GOT3 (cell line): ENCODE results near the gene CCDC73.
"Not testable (repeated sequence)": the region's sequence is repeated elsewhere in the genome, so short reads cannot be mapped to it uniquely, and the experiment has no call there.

Experiments
- DNase-seq: peaks from one replicate; lab custom pipeline; 2025; ENCODE audit warnings: mixed read lengths; lab: John Stamatoyannopoulos, UW

The CCDC73 gene

DNA sequence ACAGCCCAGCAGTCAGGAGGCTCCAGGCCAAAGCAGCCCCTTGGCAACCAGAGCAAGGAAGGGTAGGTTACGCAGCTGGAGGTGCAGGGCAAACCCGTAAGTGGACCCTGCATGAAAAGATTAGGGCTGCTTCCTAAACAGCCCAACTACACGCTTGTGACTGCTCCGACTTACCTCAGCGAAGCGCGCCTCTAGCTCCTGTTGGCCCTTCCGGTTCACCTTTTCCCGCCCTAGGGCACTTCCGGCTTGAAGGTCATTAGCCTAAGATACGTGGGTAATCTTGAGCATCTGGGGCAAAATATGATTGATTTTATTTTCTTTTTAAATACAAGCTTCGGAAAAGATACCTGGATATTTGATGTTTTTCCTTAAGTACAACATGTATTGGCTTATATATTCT lies at the start of gene CCDC73:
Gene CCDC73, minus strand, starts transcription at position 224 of the 400 bp plus-strand sequence. CDS start 34,419 bp downstream, outside the sequence.
- no peak for DNase-seq

DNA sequence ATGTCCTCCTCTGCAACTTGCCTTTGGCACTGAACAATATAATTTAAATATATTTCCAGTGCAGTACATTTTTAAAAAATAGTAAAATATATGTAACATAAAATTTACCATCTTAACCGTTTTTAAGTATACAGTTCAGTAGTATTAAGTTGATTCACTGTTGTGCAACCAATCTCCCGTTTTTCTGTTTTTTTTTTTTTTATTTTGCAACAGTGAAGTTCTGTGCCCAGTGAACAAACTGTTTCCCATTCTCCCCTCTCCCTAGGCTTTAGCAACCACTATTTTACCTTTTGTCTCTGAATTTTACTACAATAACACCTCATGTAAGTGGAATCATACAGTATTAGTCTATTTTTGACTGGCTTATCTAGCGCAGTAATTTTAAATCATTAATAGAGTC lies 49.1 kb upstream of the CCDC73 start:
- no peak for DNase-seq

DNA sequence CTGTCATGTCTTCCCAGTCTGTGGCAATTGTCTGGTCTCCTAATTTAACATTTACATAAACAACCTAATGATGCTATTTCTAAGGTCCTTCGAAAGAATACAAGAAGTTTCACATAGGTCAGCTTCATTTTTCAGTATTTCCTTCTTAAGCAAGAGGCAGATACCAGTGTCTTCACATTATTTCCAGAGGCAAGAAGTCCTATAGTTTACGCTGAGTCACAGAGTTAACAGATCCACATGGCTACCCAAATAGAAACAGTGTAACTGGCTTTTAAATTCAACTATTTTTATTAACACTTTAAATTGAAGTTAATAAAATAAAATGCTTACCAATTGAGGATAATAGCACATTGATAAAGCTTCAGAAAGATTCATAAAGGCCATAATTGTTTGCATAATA lies 46.1 kb upstream of the CCDC73 start:
- DNase-seq: no peak

DNA sequence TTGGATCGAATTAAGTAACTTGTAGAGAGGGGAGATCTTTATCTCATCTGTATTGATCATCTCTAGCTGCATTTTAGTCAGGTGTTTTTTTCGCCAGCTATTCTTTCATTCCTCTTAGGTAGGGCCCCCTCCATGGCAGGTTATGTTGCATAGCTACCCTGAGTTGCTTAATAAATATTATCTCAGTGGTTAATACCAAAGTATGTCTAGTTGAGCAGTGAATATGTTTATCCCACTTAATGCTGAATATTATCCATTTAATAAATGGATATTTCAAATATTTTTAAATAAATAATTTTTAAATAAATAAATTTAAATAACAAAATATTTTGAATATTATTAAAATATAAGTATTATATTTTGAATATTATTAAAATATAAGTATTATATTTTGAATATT lies 44.8 kb upstream of the CCDC73 start:
- DNase-seq: no peak

DNA sequence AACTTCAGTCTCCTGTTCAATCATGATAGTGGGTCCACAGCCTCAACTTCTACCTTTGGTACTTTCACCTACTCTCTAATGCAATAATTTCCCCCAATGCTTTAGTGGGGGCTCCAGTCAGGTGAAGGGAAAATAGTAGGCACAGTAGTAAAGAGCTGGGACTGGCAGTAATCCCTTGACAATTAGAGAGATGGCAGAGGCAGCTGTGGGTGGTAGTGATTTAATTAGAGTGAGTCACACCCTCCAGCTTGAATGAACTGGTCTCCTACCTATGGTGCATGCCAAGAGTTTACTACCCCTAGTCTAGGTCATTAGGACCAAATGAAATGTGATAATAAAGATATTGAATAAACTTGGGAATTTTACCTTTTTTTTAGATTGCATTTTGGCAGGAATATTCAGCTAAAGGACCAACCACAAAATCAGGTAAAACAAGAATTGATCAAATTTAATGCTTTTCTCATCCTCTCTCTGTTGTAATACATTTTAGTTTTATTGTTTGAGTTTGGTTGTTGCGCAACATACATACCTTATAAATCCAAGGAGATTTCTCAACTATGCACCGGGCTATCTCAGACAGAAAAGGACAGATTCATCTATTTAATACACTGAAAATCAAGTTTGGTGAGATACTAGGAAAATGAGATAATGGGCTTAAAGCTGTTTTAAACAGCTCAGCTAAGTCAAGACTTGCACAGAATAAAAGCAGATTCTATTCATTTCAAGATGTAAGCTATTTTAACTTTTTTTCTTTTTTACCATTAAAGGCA lies 44.2 kb upstream of the CCDC73 start:
- no peak for DNase-seq

DNA sequence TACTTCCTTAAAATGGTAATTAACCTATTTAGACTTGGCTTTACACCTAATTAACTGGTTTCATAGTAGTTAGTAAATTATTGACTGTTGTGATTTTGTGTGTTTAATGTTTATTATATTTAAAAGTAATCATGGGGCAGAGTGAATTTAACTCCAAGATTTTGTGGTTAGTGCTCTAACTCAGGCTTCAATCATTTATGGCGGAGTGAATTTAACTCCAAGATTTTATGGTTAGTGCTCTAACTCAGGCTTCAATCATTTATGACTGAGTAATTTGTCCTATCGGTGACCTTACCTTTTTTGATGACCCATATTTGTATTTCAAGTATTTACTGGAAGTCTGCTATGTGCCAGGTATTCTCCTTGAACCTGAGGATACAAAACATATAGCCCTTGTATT lies 42.5 kb upstream of the CCDC73 start:
- DNase-seq: no peak

DNA sequence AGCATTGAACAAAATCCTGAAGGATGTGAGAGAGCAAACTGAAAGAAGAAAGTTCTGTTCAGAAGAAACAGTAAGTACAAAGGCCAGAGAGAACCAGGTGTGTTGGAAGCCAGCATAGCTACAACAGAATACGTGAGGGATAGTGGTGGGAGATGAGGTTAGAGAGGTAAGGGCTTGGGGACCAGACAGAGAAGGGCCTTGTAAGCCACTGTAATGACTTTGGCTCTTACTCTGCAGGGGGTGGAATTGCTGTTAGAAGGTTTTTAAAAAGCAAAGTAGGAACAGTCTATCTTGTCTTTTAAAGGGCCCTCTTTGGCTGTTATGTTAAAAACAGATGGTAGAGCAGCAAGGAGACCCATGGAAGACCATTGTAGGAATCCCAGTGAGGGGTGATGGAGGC lies 39.5 kb upstream of the CCDC73 start:
- no peak for DNase-seq

DNA sequence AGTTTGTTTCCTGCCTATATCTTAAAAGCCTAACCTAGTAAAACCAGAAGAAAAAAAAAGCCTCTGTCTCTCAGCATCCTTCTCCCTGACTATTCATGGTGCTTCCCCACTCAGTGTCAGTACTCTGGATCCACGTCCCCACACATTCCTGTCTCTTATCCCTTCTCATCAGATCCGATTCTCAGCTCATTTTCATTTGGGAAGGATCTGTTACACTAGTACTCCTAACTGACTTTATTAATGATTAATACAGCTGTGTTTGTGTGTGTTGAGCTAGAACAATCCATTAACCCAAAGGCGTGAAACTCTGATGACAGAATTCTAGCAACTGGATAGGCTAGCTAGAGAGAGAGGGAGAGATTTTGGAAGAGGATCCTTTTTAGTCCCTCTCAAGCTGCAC lies 36.8 kb upstream of the CCDC73 start:
- DNase-seq: no peak

DNA sequence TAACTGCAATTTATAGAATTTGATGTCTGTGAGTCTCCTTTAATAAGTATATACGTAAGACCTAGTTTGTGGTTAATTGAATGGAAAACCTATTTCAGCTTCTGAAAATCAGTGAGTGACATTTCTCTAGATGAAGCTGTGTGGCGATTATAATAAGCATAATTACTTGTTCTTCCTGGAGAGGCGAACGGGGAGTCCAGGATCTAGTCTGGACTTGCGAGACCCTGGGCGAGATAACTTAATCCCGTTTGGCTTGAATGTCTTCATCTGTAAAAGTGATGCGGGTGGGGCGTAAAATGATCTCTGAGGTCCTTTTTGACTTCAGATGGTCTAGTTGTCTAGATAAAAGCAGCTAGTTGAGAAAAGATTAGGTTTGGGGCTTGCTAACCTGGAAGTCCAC lies 36.3 kb upstream of the CCDC73 start:
- no peak for DNase-seq

DNA sequence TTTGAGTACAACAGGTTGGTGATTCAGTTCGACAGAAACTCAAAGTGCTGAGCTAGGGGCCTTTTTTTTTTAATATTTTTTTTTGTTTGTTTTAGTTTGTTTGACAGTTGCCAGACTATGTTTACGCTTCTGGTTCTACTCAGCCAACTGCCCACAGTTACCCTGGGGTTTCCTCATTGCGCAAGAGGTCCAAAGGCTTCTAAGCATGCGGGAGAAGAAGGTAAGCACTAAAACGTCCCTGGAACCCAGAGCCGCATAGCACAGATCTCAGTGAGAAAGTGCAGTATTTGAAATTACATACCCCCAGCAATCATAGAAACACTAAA lies 35.9 kb upstream of the CCDC73 start:
- no peak for DNase-seq

DNA sequence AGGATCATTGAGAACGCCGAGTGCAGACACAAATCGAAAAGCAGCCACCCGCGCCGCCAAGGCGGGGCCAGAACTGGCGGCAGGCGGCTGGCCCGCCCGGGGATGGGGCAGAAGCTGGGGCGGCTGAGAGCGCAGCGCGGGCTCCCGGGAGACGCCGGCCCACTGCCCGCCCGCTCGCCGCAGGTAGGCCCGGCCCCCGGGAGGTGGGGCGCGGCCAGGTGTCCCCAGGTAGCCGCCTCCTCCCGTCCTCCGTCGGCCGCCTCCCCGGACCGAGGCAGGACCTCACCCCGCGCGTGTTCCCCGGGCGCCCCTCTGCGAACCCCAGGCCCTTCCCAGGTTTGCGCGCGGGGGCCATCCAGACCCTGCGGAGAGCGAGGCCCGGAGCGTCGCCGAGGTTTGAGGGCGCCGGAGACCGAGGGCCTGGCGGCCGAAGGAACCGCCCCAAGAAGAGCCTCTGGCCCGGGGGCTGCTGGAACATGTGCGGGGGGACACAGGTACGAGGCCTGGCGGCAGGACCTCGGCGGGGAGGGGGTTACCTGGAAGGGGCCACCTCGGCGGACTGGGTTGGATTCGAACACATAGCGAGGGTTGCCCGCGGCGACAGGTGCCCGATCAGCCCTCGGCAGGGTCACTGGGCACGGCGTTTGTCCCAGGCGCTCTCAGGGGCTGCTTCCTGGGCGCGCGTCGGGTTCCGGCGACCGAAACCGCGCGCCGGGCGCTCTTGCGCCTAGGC lies 35.4 kb upstream of the CCDC73 start, which contains the start of gene PRRG4:
Gene PRRG4, plus strand, starts transcription at position 248 of the 733 bp plus-strand sequence. CDS start 603 bp downstream, outside the sequence.
- no peak for DNase-seq

DNA sequence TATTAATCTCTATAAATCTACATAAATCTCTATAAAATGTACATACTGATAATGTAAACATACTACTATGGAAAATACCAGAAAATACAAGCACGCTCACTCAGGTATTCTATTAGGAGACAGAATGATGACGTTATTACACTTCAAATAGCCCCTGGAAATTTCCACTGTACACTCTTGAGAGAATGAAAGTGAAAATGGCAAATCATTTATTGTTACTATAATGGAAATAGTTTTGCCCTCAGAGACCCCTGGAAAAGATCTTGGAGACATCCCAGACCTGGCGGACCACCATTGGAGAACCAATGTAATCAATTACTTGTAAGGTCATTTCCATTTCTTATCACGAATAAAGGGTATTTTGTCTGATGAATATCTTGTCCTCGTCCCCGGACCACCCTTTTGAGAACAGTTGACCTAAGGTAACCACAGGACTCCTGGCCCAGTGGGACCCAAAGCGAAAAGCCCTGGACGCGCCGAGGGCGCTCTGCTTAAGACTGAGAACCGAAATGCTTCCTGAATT lies 34.8 kb upstream of the CCDC73 start:
- peak; percentile 11 for DNase-seq

DNA sequence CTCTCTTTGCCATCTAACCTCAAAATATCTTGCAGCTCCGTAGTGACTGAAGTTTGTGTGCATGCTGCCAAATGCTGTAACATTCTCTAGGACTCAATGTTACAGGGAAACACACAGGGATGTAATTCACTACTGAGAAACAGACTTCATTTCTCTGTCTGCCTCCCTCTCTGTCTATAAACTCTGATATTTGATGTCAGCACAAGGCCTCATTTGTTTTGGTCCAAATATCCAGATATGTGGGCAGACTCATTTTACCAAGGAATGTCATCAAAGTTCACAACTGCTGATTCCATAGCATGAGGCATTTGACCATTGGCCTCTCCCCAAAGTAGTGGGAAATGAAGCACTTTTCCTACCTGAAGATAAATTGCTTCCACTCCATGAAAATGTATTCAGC lies 32.8 kb upstream of the CCDC73 start:
- no peak for DNase-seq

DNA sequence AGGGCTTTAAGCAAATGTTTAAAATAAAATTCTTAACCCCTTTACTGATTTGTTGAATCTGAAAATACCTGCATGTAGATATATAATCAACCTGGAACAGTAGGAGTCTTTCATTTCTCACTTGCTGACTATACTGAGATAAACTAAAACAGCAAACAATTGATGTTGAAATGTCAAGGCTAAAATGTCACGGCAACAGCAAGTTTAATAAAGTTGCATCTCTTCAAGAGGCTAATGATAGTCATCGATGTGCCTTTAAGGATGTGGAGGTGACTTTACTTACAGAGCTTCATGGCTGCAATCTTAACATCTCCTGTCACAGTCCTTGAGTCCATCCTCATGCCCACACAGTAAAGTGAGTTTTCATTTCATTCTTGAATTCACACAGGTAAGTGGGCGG lies 31.7 kb upstream of the CCDC73 start:
- DNase-seq: no peak

DNA sequence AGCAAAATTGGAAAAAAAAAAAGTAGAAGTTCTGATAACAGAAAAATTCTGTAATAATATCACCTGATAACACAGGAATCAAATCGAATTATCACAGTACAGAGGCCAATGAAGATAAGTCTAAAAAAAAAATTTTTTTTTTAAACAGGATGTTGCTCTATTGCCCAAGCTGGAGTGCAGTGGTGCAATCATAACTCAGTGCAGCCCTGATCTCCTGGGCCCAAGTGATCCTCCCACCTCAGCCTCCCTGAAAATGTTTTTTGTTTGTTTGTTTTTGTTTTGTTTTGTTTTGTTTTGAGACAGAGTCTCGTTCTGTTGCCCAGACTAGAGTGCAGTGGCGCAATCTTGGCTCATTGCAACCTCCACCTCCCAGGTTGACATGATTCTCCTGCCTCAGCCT lies 29.2 kb upstream of the CCDC73 start:
- DNase-seq: not testable (repeated sequence)

DNA sequence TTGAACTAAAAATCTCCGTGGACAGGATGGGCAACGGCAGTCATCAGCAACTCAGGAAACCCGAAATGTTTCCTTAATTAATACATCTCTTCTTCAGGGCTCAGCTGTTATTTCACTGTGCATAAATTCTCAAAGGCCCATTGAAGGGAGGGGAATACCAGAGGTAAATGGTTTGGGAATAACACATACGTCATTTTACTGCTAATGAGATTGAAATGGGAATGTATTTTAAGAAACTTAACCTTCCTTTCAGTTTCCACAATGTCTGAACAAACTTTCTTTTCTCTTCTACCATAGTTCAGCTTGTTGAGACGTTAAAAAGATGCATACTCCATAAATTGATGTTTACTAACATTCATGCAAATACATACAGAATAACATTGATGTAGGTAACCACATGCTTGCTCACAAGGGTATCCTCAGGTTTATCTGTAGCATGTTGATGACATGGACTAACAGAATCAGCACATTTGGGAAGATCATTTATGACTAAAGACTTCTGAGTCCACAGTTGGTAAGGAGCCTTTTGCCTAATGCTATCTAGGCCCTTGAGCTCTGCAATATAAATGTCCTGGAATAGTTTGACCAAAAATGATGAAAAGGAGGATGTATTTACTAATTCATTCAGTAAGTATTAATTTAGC lies 27.6 kb upstream of the CCDC73 start:
- no peak for DNase-seq

DNA sequence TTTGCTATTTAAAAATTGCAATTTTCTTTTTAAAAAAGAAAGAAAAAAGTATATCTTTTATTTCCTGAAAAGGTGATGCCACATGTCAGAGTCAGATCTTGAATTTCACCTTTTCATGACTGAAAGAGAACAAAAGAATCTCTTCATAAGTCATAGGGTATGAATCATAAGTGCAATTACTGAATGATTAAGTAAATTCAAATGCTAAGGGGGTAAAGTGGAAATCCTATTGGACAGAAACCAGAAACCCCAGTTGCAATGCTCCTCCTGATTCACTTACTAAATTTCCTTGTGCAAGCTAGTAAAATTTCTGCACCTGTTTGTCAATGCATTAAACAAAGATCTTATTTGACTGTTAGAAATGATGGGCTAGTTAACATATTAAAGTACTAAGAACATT lies 27.1 kb upstream of the CCDC73 start:
- no peak for DNase-seq

DNA sequence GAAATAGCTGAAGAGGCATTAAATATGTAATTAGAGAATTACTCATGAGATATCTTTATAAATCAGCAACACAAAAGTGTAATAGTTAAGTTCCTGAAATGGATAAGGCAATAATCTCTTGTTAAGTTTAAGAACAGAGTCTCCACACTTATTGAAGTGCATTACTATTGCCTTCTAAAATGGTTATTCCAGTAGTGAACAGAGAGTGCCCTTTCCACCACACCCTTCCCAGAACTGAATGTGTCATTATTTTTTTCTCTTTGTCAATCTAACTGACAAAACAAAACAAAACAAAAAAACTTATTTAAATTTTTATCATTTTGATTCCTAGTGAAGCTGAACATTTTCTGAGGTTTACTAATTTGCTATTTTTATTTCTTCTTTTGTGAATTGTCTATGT lies 26.0 kb upstream of the CCDC73 start:
- no peak for DNase-seq

DNA sequence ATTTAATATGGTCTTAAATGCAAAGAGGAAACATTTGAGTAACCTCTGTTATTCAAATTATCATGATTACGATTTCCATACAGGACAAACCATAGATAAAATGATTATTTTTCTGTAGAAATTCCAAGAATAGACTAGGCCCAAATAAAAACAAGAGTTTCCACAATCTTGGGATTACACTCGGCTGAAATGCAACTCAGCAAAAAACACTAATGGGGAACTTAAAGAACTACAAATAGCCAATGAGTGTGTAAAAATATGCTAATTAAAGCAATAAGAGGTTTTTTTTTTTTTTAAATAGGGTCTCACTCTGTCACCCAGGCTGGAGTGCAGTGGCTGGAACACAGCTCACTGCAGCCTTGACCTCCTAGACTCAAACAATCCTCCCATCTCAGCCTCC lies 24.7 kb upstream of the CCDC73 start:
- no peak for DNase-seq

DNA sequence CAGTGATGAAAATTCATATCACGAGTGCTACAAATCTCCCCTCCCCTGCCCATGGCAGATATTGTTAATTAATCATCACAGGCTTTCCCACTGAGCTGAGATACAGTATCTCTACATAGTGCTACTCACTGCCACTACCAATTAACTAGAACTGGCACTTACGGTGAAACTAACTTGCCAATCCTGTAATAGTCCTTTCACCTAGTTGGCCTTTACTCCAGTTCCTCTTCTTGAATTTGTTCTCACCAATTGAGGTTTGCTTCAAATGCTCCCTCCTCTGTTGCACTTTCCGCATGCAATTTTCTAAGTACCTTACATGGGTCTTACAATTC lies 23.4 kb upstream of the CCDC73 start:
- no peak for DNase-seq

DNA sequence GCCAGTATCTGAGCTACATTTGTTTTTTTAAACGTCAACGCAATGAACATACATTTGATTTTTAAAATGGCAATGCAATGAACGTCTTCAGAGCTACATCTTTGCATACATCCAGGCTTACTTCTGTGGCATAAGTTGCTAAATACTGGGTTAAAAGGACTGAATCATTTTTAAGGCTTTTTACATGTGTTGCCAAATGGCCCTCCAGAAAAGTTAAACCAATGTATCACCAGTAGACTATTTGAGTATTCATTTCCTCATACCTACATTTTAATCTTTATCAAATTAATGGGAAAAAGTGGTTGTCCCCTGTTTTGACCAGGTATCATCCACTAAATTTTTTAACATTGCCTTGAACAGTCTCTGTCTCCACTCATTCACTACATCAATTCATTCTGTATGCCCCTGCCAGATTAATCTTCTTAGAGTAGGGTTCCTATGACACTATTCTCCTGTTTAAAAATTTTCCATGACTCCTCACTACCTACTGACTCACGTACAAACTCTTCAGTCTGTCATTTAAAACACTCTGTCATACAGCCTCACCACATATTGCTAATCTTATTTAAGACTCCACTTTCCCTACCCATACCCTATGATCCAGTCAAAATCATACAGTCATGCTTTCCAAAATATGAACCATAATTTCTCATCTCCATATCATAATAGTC lies 22.9 kb upstream of the CCDC73 start:
- DNase-seq: no peak

DNA sequence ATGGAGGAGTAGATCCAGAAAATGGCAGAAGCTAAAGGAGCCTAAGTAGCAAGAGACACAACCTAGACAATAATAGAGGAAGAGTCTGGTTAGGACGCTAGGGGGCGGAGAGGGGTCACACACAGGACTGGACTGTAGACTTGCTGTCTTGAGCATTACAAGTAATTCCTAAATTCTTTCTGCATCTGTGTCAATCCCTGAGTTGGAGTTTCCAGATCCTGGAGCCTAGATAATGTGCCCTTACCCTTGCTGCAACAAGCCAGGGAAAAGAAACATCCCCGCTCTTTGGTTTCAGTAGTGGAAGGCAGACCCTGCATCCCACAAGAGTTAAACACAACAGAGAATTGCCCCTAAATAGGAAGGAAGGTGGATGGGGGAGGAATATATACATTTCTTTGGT lies 14.9 kb upstream of the CCDC73 start:
- DNase-seq: peak; percentile 27

DNA sequence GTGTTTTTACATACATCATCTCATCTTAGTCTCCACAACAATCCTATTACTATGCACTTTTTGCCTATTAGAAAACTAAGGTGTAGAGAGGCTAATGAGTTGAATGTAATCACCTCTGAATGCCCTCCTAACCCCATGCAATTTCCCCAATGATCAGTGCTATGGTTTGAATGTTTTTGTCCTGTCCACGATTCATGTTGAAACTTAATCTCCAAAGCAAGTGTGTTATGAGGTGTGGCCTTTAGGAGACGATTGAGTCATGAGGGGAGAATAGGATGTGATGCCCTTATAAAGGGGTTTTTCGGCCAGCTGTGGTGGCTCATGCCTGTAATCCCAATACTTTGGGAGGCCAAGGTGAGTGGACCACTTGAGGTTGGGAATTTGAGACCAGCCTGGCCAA lies 2.0 kb upstream of the CCDC73 start:
- no peak for DNase-seq
